Liver (tissue), 3 donors: ENCODE data around the gene KRTAP5-4.

Experiments used
- EGR1 ChIP-seq, 2 donors: IDR thresholded peaks; 2 replicates each; pipeline ENCODE4 v1.6.1; 2016 to 2018; ENCODE audit warnings: antibody characterized with exemption in 2 of 2, low read depth in 2 of 2
- TF ChIP-seq, protein P1 (sequence below): fragments of 150-350 bp; IDR thresholded peaks from 2 replicates; pipeline ENCODE4 v1.5.1; 2017; ENCODE audit warnings: improper control_type of control experiment, low read depth, low read length; ENCODE audit not compliant: missing input control
- TF ChIP-seq, protein P2 (sequence below): IDR thresholded peaks from 2 replicates; pipeline ENCODE4 v1.6.1; 2016; ENCODE audit warnings: antibody characterized with exemption
- TF ChIP-seq, protein P3 (sequence below): IDR thresholded peaks from 2 replicates; pipeline ENCODE4 v1.6.1; 2016; ENCODE audit warnings: antibody characterized with exemption
- TF ChIP-seq, protein P4 (sequence below): IDR thresholded peaks from 2 replicates; pipeline ENCODE4 v1.6.1; 2016; ENCODE audit warnings: antibody characterized with exemption
- donor health status: healthy.
- donor health status: healthy.

DNA sequence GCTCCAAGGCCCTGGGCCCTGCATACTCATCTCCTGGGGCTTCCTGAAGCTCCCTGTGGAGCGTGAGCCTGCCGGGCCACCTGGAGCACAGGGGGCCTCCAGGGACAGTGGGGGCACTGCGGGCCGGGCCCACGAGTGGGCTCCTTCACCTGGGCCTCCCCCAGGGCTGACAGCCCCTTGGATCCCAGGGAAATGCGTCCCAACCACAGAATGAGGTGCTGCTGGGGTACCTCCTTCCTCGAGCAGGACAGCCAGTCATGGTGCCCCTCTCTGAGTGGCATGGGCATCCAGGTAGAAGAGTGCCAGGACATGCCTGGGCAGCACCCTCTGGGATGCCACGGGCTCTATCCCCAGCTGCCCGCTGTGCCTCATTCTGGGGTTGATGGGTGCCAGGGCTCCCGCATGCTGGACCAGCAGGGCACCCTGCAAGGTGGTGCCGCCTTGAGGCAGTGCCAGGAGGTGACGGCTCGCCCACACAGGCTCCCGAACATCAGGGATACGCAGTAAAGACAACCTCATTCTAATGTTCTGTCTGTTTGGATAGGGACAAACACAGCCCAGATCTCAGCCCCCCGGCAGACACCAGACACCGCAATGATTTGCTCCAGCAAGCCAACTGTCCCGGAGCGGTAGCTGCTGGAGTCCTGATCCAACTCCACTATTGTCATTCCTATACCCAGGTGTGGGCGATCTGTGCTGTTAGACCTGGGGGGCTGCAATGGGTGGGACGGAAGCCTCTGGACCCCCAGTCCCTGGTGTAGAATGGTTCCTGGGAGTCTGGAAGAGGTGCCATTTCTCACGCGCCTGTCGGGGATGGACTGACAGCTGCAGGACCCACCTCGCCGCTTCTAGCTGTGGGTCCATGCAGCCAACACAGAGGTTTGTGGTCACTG lies 33.5 kb upstream of the KRTAP5-4 start:
- TF ChIP-seq, protein P1, sequence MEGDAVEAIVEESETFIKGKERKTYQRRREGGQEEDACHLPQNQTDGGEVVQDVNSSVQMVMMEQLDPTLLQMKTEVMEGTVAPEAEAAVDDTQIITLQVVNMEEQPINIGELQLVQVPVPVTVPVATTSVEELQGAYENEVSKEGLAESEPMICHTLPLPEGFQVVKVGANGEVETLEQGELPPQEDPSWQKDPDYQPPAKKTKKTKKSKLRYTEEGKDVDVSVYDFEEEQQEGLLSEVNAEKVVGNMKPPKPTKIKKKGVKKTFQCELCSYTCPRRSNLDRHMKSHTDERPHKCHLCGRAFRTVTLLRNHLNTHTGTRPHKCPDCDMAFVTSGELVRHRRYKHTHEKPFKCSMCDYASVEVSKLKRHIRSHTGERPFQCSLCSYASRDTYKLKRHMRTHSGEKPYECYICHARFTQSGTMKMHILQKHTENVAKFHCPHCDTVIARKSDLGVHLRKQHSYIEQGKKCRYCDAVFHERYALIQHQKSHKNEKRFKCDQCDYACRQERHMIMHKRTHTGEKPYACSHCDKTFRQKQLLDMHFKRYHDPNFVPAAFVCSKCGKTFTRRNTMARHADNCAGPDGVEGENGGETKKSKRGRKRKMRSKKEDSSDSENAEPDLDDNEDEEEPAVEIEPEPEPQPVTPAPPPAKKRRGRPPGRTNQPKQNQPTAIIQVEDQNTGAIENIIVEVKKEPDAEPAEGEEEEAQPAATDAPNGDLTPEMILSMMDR = no peak
- no peak for TF ChIP-seq EGR1 (IDR thresholded peaks at IDR 0.05; ENCODE audit: low read depth in 2 of 2)
- TF ChIP-seq, protein P2, sequence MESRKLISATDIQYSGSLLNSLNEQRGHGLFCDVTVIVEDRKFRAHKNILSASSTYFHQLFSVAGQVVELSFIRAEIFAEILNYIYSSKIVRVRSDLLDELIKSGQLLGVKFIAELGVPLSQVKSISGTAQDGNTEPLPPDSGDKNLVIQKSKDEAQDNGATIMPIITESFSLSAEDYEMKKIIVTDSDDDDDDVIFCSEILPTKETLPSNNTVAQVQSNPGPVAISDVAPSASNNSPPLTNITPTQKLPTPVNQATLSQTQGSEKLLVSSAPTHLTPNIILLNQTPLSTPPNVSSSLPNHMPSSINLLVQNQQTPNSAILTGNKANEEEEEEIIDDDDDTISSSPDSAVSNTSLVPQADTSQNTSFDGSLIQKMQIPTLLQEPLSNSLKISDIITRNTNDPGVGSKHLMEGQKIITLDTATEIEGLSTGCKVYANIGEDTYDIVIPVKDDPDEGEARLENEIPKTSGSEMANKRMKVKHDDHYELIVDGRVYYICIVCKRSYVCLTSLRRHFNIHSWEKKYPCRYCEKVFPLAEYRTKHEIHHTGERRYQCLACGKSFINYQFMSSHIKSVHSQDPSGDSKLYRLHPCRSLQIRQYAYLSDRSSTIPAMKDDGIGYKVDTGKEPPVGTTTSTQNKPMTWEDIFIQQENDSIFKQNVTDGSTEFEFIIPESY = no peak
- TF ChIP-seq, protein P3, sequence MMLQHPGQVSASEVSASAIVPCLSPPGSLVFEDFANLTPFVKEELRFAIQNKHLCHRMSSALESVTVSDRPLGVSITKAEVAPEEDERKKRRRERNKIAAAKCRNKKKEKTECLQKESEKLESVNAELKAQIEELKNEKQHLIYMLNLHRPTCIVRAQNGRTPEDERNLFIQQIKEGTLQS = no peak
- TF ChIP-seq, protein P4, sequence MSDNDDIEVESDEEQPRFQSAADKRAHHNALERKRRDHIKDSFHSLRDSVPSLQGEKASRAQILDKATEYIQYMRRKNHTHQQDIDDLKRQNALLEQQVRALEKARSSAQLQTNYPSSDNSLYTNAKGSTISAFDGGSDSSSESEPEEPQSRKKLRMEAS = no peak
